Middle frontal gyrus (tissue), 1 donor: ENCODE measurements around the gene APPL2.

Experiments
- DNase-seq: peaks from one replicate; pipeline ENCODE4 v3.0.0-alpha.2; 2015; ENCODE audit warnings: low spot score; ENCODE audit errors: extremely low spot score

Gene APPL2

GRCh38 chr12:105235732-105236476 lies at the start of gene APPL2:
Gene APPL2 (minus strand): TSS chr12:105236174. CDS start chr12:105236012, 162 bp downstream.
- DNase-seq: peak; percentile 94

- no peak for DNase-seq
Observed at GRCh38 chr12:105285378-105285777, 49.4 kb upstream of the APPL2 start.

GRCh38 chr12:105281694-105282049 lies 45.7 kb upstream of the APPL2 start:
- no peak for DNase-seq

GRCh38 chr12:105280966-105281693 lies 45.2 kb upstream of the APPL2 start:
- DNase-seq: no peak

GRCh38 chr12:105279460-105280056 lies 43.6 kb upstream of the APPL2 start:
- DNase-seq: no peak

GRCh38 chr12:105278043-105278697 lies 42.2 kb upstream of the APPL2 start:
- DNase-seq: no peak

GRCh38 chr12:105275997-105276733 lies 40.2 kb upstream of the APPL2 start:
- no peak for DNase-seq

- DNase-seq: no peak
Observed at GRCh38 chr12:105274571-105274970, 38.6 kb upstream of the APPL2 start.

- DNase-seq: no peak
Observed at GRCh38 chr12:105273601-105274000, 37.6 kb upstream of the APPL2 start.

- DNase-seq: no peak
Observed at GRCh38 chr12:105272814-105273416, 36.9 kb upstream of the APPL2 start.

GRCh38 chr12:105272152-105272551 lies 36.2 kb upstream of the APPL2 start:
- no peak for DNase-seq

- DNase-seq: no peak
Observed at GRCh38 chr12:105271364-105271763, 35.4 kb upstream of the APPL2 start.

- no peak for DNase-seq
Observed at GRCh38 chr12:105270671-105271255, 34.8 kb upstream of the APPL2 start.

GRCh38 chr12:105267711-105268110 lies 31.7 kb upstream of the APPL2 start:
- DNase-seq: no peak

GRCh38 chr12:105264771-105265170 lies 28.8 kb upstream of the APPL2 start:
- no peak for DNase-seq

- no peak for DNase-seq
Observed at GRCh38 chr12:105262461-105263184, 26.6 kb upstream of the APPL2 start.

GRCh38 chr12:105261010-105261409 lies 25.0 kb upstream of the APPL2 start:
- DNase-seq: no peak

GRCh38 chr12:105259226-105259625 lies 23.3 kb upstream of the APPL2 start:
- DNase-seq: no peak

GRCh38 chr12:105257321-105257728 lies 21.4 kb upstream of the APPL2 start:
- DNase-seq: no peak

- DNase-seq: no peak
Observed at GRCh38 chr12:105256921-105257320, 20.9 kb upstream of the APPL2 start.
